Ovary (tissue), 9 donors: Measurements from ENCODE around the gene LRIT2. TPM values are rescaled to one million over a fixed set of nuclear protein-coding genes. Genes with fewer than 3 reads are reported as not detected.

Source experiments
- DNase-seq, 5 donors: peaks; one replicate each; pipeline ENCODE4 v3.0.0-alpha.2; 2019 to 2020
- H3K27ac ChIP-seq, 2 donors: fragments of 200-600 bp; one replicate each; pipeline versions ENCODE4 v1.5.1 to v1.8.0; 2019 to 2022
- H3K27me3 ChIP-seq: fragments of 200-600 bp; one replicate; pipeline ENCODE4 v1.8.0; 2022
- H3K36me3 ChIP-seq: fragments of 200-600 bp; sonication (generic); one replicate; pipeline ENCODE4 v1.5.1; 2019
- H3K4me1 ChIP-seq: one replicate; pipeline ENCODE4 v1.8.1; 2013; ENCODE audit warnings: mild to moderate bottlenecking, moderate library complexity; ENCODE audit not compliant: insufficient read depth
- H3K4me3 ChIP-seq: fragments of 200-600 bp; sonication (generic); one replicate; pipeline ENCODE4 v1.5.1; 2017
- H3K9me3 ChIP-seq, 2 donors: fragments of 200-600 bp in 1 of 2; sonication (generic) in 1 of 2; one replicate each; pipeline versions ENCODE4 v1.5.1 to v1.8.1; 2013 to 2019; ENCODE audit warnings: mild to moderate bottlenecking in 1 of 2, moderate library complexity in 1 of 2
- CTCF ChIP-seq, 3 donors: fragments of 450-650 bp in 2 of 3; fragments of 200-600 bp in 1 of 3; IDR thresholded peaks; one replicate each; pipeline versions ENCODE4 v1.5.1 to v1.8.0; 2016 to 2022; ENCODE audit warnings: antibody characterized with exemption in 3 of 3, mild to moderate bottlenecking in 1 of 3
- EP300 ChIP-seq: sonication (generic); formaldehyde crosslinking; IDR thresholded peaks from one replicate; pipeline ENCODE4 v1.6.1; 2017; ENCODE audit warnings: antibody characterized with exemption
- POLR2A ChIP-seq: fragments of 450-650 bp; IDR thresholded peaks from one replicate; pipeline ENCODE4 v1.6.1; 2017; ENCODE audit warnings: antibody characterized with exemption, mild to moderate bottlenecking, moderate library complexity
- WGBS, 3 donors: extraction: QIAGEN DNeasy Blood & Tissue Kit in 1 of 3; methylation state at CpG; one replicate each; pipeline versions ENCODE4 v1.1.5 to v1.1.7; 2013 to 2017; 5-methylcytosine and 5-hydroxymethylcytosine counted together
- intact Hi-C, 4 donors: fragments of 100-400 bp; cut with DNase I; formaldehyde crosslinking; loops; one replicate each; pipeline versions ENCODE4 v1.11.0 to v1.15.1; 2022 to 2023
- polyA plus RNA-seq, 2 donors: library from polyadenylated mRNA; stranded (reverse); fragments of 200-250 nt in 1 of 2; fragments of 350-450 nt in 1 of 2; fragmentation: Illumina TruSeq in 1 of 2; extraction: RNeasy Lipid Tissue Mini Kit (QIAGEN cat#74804) in 1 of 2; gene quantifications; one replicate each; pipeline ENCODE4 v1.2.3, GENCODE V29; 2013 to 2014
- total RNA-seq, 7 donors: library from RNA; depleted of rRNA in 2 of 7; stranded (reverse); fragments of >200 nt in 2 of 7; fragmentation: NEBNext Ultra II Directional in 3 of 7; extraction: Animal tissue kit (Norgen Biotek cat#: 25700) in 3 of 7; gene quantifications; one replicate each; pipeline versions ENCODE4 v1.1.0 to v1.2.4, GENCODE V29; 2016 to 2023
- donor health status: DM: no; HTN: no; CAD: no; lungs with moderate emphysema.
- donor health status: DM: no; HTN: no; CAD: no.
- donor health status: Bipolar disorder and iron deficiency.
- donor health status: DM: yes; HTN: yes; CAD: no.
- donor health status: DM: no; HTN: no; CAD: no.
- donor health status: DM: yes; HTN: yes; CAD: no.

LRIT2 gene
- total and polyA plus RNA-seq, 9 donors: not detected

DNA sequence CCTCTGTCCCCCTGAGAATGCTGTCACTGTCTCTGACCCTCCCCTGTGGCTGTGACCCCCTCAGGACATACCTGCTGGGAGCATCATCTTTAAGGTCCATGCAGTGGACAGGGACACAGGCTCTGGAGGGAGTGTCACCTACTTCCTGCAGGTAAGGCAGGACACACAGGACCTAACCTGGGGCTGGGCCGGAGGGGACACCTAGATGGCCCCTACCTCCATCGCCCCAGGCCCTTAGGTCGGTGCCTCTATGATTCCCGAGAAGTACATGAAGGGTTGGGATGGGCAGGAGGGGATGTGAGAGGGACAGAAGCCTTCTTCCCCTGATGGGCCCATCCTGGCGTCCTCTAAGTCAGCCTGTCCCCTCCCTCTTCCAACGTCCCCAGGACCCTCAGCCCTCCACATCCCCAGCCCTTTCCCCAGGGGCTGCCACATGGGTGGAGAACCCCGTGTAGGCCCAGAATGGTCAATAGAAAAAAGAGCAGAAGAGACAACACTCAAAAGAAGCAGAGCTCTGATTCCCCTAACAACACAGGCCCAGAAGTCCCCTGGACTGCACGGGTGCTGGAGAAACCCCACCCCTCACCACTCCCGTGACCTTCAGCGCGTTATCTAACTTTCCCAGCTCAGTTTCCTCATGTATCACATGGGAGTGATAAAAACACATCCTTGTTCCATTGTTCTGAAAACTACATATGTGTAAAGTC, 24.7 kb downstream of the LRIT2 start:
- Histone ChIP-seq H3K4me1 (no peaks in the 10 kb centered on the region), H3K4me3 (no peak overlapping the region), H3K27ac (no peak overlapping the region), H3K9me3 (no peaks in the 10 kb centered on the region), H3K36me3 (no peaks in the 10 kb centered on the region), H3K27me3 (no peaks in the 10 kb centered on the region)
- DNase-seq: peak in 1 of 5 donors; percentile 3
- intact Hi-C loops: no loop called here
- TF ChIP-seq CTCF (IDR thresholded peaks at IDR 0.05): no peak
- 60 to 70% (median 63%) methylated on average over 11 of the region's 11 CpGs for WGBS, 3 donors

GRCh38 chr10:84198206-84198915, 27.0 kb downstream of the LRIT2 start:
- no peaks in the 10 kb centered on the region for H3K4me1 ChIP-seq
- no peaks in the 10 kb centered on the region for H3K27me3 ChIP-seq
- TF ChIP-seq EP300 (no peak), CTCF (IDR thresholded peaks at IDR 0.05) (no peak), POLR2A (no peak)
- intact Hi-C loops: no loop called here
- WGBS, 3 donors: 79 to 80% (median 79%) methylated on average over 7 of the region's 7 CpGs
- H3K9me3 ChIP-seq: no peaks in the 10 kb centered on the region
- no peak overlapping the region for H3K27ac ChIP-seq
- DNase-seq: no peak
- no peaks in the 10 kb centered on the region for H3K36me3 ChIP-seq
- no peak overlapping the region for H3K4me3 ChIP-seq

GRCh38 chr10:84197643-84198042, 27.7 kb downstream of the LRIT2 start:
- Histone ChIP-seq H3K4me3 (no peak overlapping the region), H3K27ac (no peak overlapping the region), H3K27me3 (no peaks in the 10 kb centered on the region), H3K4me1 (no peaks in the 10 kb centered on the region), H3K36me3 (no peaks in the 10 kb centered on the region), H3K9me3 (no peaks in the 10 kb centered on the region)
- WGBS, 3 donors: 74 to 79% (median 79%) methylated on average over 3 to 5 of the region's 5 CpGs
- intact Hi-C loops: no loop called here
- TF ChIP-seq EP300 (no peak), CTCF (IDR thresholded peaks at IDR 0.05) (no peak), POLR2A (no peak)
- DNase-seq: no peak

DNA sequence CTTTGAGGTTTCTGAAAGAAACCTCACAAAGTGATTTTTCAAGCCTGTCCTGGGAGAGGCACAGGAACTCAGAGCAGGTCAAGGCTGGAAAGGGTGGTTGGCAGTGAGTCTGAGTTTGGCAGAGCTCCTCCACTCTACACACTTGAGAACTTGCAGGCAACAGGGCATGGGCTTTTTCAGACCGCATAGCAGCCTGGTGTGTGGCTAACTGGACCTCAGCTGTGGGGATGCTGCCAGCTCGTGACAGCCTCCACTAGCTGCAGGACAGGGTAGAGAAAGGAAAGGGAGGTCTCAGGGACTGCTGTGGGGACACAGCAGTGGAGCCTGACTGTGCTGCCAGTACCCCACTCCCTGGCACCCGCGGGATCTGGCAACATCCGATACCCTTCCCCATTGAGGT, 28.4 kb downstream of the LRIT2 start:
- no peak overlapping the region for H3K27ac ChIP-seq
- no peaks in the 10 kb centered on the region for H3K36me3 ChIP-seq
- TF ChIP-seq POLR2A (no peak), CTCF (IDR thresholded peaks at IDR 0.05) (no peak), EP300 (no peak)
- H3K4me1 ChIP-seq: no peaks in the 10 kb centered on the region
- H3K9me3 ChIP-seq: no peaks in the 10 kb centered on the region
- intact Hi-C loops: no loop called here
- DNase-seq: peak in 1 of 5 donors; percentile 10
- H3K4me3 ChIP-seq: no peak overlapping the region
- WGBS, 3 donors: 56 to 72% (median 67%) methylated on average over 5 of the region's 5 CpGs
- no peaks in the 10 kb centered on the region for H3K27me3 ChIP-seq
